B cell (primary cell): Measurements from ENCODE around the gene PNPLA6. TPM values are rescaled to one million over a fixed set of nuclear protein-coding genes. Genes with fewer than 3 reads are reported as not detected.

Experiments used
- ATAC-seq: fragments of 200-7000 bp; cut with Tn5 transposase; one replicate; pipeline ENCODE4 v1.10.0; 2021; ENCODE audit warnings: low read depth, mild to moderate bottlenecking, moderate number of reproducible peaks, moderate library complexity
- CTCF ChIA-PET: fragments of 350-600 bp; sonication (Branson Sonifier 250); formaldehyde crosslinking; loops from one replicate; lab custom pipeline; 2021; ENCODE audit warnings: antibody characterized with exemption, inconsistent platforms; lab: Charles Lee
- POLR2A ChIA-PET: fragments of 350-600 bp; sonication (Branson Sonifier 250); formaldehyde crosslinking; loops from one replicate; lab custom pipeline; 2021; ENCODE audit warnings: antibody characterized with exemption; lab: Charles Lee
- DNase-seq: peaks from one replicate; pipeline ENCODE4 v3.0.0; 2013
- H2AFZ ChIP-seq: 2 replicates; pipeline ENCODE4 v1.6.1; 2012; ENCODE audit warnings: mild to moderate bottlenecking, low read depth, low read length; ENCODE audit not compliant: insufficient read depth, poor library complexity, severe bottlenecking
- H3K27ac ChIP-seq, 2 donors: 1 replicate in 1 of 2; 2 replicates in 1 of 2; pipeline ENCODE4 v1.5.1; 2012 to 2013; ENCODE audit warnings: low read length in 2 of 2, mild to moderate bottlenecking in 2 of 2, moderate library complexity in 1 of 2
- H3K27me3 ChIP-seq, 4 experiments: fragments of 200-600 bp in 1 of 4; sonication (generic) in 1 of 4; replicated peaks in 1 of 4; 1 replicate in 2 of 4; 2 replicates in 2 of 4; pipeline versions ENCODE4 v1.6.1 to v1.7.0; 2013 to 2016; ENCODE audit warnings: low read length in 3 of 4, mild to moderate bottlenecking in 2 of 4, mixed read lengths in 1 of 4, moderate library complexity in 1 of 4; ENCODE audit not compliant: insufficient read depth in 4 of 4, control insufficient read depth in 3 of 4; ENCODE audit errors: control extremely low read depth in 1 of 4
- H3K36me3 ChIP-seq, 2 experiments: replicated peaks in 1 of 2; 1 replicate in 1 of 2; 2 replicates in 1 of 2; pipeline versions ENCODE4 v1.6.1 to v1.7.1; 2013; ENCODE audit warnings: low read length in 1 of 2; ENCODE audit not compliant: insufficient read depth in 2 of 2, control insufficient read depth in 1 of 2; ENCODE audit errors: control extremely low read depth in 1 of 2, extremely low read depth in 1 of 2
- H3K4me1 ChIP-seq, 2 donors: fragments of 200-600 bp in 1 of 2; sonication (generic) in 1 of 2; 1 replicate in 1 of 2; 2 replicates in 1 of 2; pipeline versions ENCODE4 v1.5.1 to v1.6.1; 2013 to 2017; ENCODE audit warnings: low read length in 2 of 2; ENCODE audit not compliant: control insufficient read depth in 2 of 2, insufficient read depth in 2 of 2
- H3K4me2 ChIP-seq: replicated peaks from 2 replicates; pipeline ENCODE3; 2012; ENCODE audit warnings: mild to moderate bottlenecking, low read depth, low read length; ENCODE audit not compliant: poor library complexity, severe bottlenecking
- H3K4me3 ChIP-seq, 5 experiments: fragments of 200-600 bp in 1 of 5; sonication (generic) in 1 of 5; 1 replicate in 3 of 5; 2 replicates in 2 of 5; pipeline versions ENCODE4 v1.5.1 to v1.7.0; 2011 to 2016; ENCODE audit warnings: low read length in 4 of 5, mild to moderate bottlenecking in 4 of 5, low read depth in 2 of 5, control low read depth in 1 of 5, moderate library complexity in 1 of 5; ENCODE audit not compliant: insufficient read depth in 1 of 5; ENCODE audit errors: control extremely low read depth in 1 of 5, extremely low read depth in 1 of 5
- H3K79me2 ChIP-seq: fragments of 200-600 bp; sonication (generic); one replicate; pipeline ENCODE4 v1.6.0; 2016; ENCODE audit warnings: low read length; ENCODE audit not compliant: control insufficient read depth, insufficient read depth
- H3K9ac ChIP-seq: fragments of 200-600 bp; sonication (generic); 2 replicates; pipeline ENCODE4 v1.6.1; 2017; ENCODE audit warnings: mild to moderate bottlenecking, low read length, moderate library complexity
- H3K9me3 ChIP-seq, 3 donors: one replicate each; pipeline versions ENCODE4 v1.6.1 to v1.7.1; 2013; ENCODE audit warnings: low read length in 2 of 3; ENCODE audit not compliant: control insufficient read depth in 2 of 3, insufficient read depth in 1 of 3; ENCODE audit errors: control extremely low read depth in 1 of 3
- H4K20me1 ChIP-seq: 2 replicates; pipeline ENCODE4 v1.6.0; 2012; ENCODE audit warnings: mild to moderate bottlenecking, low read length; ENCODE audit not compliant: insufficient read depth, control insufficient read depth, poor library complexity, severe bottlenecking
- H3K27ac Mint-ChIP-seq: one replicate; pipeline ENCODE4 v1.8.0; 2021; ENCODE audit warnings: mixed read lengths
- H3K27me3 Mint-ChIP-seq: one replicate; pipeline ENCODE4 v1.8.0; 2021; ENCODE audit warnings: mixed read lengths
- H3K4me1 Mint-ChIP-seq: one replicate; pipeline ENCODE4 v1.8.0; 2021; ENCODE audit warnings: mixed read lengths
- H3K4me3 Mint-ChIP-seq: one replicate; pipeline ENCODE4 v1.8.0; 2021; ENCODE audit warnings: mixed read lengths
- H3K9me3 Mint-ChIP-seq: one replicate; pipeline ENCODE4 v1.8.0; 2022; ENCODE audit warnings: mixed read lengths; ENCODE audit not compliant: insufficient read depth
- CTCF ChIP-seq: fragments of 200-600 bp; IDR thresholded peaks from one replicate; pipeline ENCODE4 v1.8.0; 2022; ENCODE audit warnings: antibody characterized with exemption, mild to moderate bottlenecking
- EZH2 ChIP-seq: IDR thresholded peaks from 2 replicates; pipeline ENCODE4 v1.6.1; 2012; ENCODE audit warnings: borderline replicate concordance, low read depth, mild to moderate bottlenecking, moderate library complexity, low read length; ENCODE audit not compliant: insufficient read depth, poor library complexity, severe bottlenecking
- WGBS: methylation state at CpG from one replicate; pipeline ENCODE4 v1.1.5; 2013; ENCODE audit warnings: missing lambda C conversion rate; ENCODE audit not compliant: insufficient coverage; 5-methylcytosine and 5-hydroxymethylcytosine counted together
- intact Hi-C: fragments of 100-400 bp; cut with micrococcal nuclease; formaldehyde crosslinking; loops from one replicate; pipeline ENCODE4 v1.10.0; 2022
- polyA plus RNA-seq: library from polyadenylated mRNA; depleted of rRNA; stranded (reverse); fragments of >200 nt; gene quantifications from 2 replicates; pipeline ENCODE4 v1.2.3, GENCODE V29; 2012
- total RNA-seq, 2 donors: library from RNA; stranded (reverse); fragments of 120-200 nt in 1 of 2; gene quantifications; 1 replicate in 1 of 2; 2 replicates in 1 of 2; pipeline versions ENCODE4 v1.2.3 to v1.2.4, GENCODE V29; 2013 to 2022

PNPLA6 gene
- total and polyA plus RNA-seq, 2 donors (not counting 1 experiment from before 2014, with no cell fraction given), result 102 to 149 TPM

DNA sequence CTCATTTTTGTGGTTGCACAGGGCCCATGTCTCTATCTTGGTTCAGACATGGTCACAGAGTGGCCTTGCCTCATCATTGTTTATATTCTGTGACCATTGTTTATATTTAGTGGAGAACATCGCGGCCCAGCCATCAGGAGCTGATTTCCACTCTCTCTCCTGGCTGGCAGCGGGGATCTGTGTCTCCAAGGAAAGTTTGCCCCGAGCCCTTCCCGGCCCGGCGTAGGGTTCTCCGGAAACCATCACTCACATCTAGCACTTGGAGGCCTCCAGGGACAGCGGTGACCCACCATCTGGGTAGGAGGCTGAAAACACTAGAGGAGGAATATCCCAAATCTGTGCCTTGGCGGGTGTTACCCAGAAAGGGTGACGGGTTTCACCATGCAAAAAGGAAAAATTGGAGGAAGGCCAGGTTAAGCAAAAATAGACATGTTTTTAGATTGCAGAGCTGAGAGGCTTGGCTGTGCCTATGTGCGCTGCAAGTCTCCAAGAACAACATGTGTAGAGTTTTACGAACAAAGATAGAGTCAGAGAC, 20.3 kb upstream of the PNPLA6 start:
- Histone ChIP-seq H3K36me3 (no peaks in the 10 kb centered on the region), H3K4me1 (peaks cover 9 to 14% of the 10 kb centered on the region in 2 donors), H3K27me3 (no peaks in the 10 kb centered on the region), H4K20me1 (no peaks in the 10 kb centered on the region), H3K4me2 (peak overlapping the region; percentile 92), H3K9ac (peak overlapping the region; percentile 60), H3K9me3 (no peaks in the 10 kb centered on the region), H2AFZ (peak overlapping the region; percentile 100), H3K4me3 (peak overlapping the region in 1 of 5 experiments; percentile 57), H3K27ac (no peak overlapping the region), H3K79me2 (peaks cover 4% of the 10 kb centered on the region)
- DNase-seq (no peak), ATAC-seq (no peak)
- intact Hi-C loops, result no loop called here
- ChIA-PET CTCF (interaction anchor here (0.6 kb wide), 1 partner anchor 21 kb away, joined by 3 read pairs; no protein-coding TSS in a partner anchor), POLR2A (interaction anchor here (0.5 to 1.6 kb wide), 2 partner anchors 17 to 810 kb away, joined by 3 to 4 read pairs; no protein-coding TSS in a partner anchor)
- no peaks in the 10 kb centered on the region for H3K9me3 Mint-ChIP-seq
- H3K4me1 Mint-ChIP-seq, result peaks cover 12% of the 10 kb centered on the region
- peak overlapping the region; percentile 73 for H3K4me3 Mint-ChIP-seq
- peak overlapping the region; percentile 3 for H3K27ac Mint-ChIP-seq
- WGBS, result 97% methylated on average over 8 of the region's 13 CpGs
- H3K27me3 Mint-ChIP-seq, result peaks cover 14% of the 10 kb centered on the region
- no peak for TF ChIP-seq EZH2
- TF ChIP-seq CTCF, result no peak

- ChIA-PET POLR2A (interaction anchor here (1.6 kb wide), 1 partner anchor 16 kb away, joined by 4 read pairs; no protein-coding TSS in a partner anchor), CTCF (interaction anchor here (0.6 kb wide), 1 partner anchor 21 kb away, joined by 3 read pairs; no protein-coding TSS in a partner anchor)
- Mint-ChIP-seq H3K9me3 (no peaks in the 10 kb centered on the region), H3K27me3 (peaks cover 11% of the 10 kb centered on the region), H3K4me1 (peaks cover 12% of the 10 kb centered on the region), H3K4me3 (peak within 1 kb of the TSS; percentile 82), H3K27ac (peak within 1 kb of the TSS; percentile 46)
- Histone ChIP-seq H3K27ac (no peak within 1 kb of the TSS), H3K9ac (peak within 1 kb of the TSS; percentile 60), H3K4me2 (peak within 1 kb of the TSS; percentile 92), H3K9me3 (no peaks in the 10 kb centered on the region), H3K79me2 (peaks cover 4% of the 10 kb centered on the region), H3K4me3 (peak within 1 kb of the TSS in 4 of 5 experiments; percentile 31 to 57 (median 47)), H3K36me3 (no peaks in the 10 kb centered on the region), H2AFZ (peak within 1 kb of the TSS; percentile 100), H4K20me1 (no peaks in the 10 kb centered on the region), H3K27me3 (no peaks in the 10 kb centered on the region), H3K4me1 (peaks cover 9 to 14% of the 10 kb centered on the region in 2 donors)
- ATAC-seq, result peak; percentile 98
- 2% methylated on average over 33 of the region's 33 CpGs for WGBS
- intact Hi-C loops, result loop anchor here (2.0 kb wide), 1 partner anchor 19 kb away; the partner anchor contains the start of gene PNPLA6
- DNase-seq, result peak; percentile 63
- TF ChIP-seq CTCF (no peak), EZH2 (no peak)
Observed at GRCh38 chr19:7515645-7516151, 19.8 kb upstream of the PNPLA6 start, which contains the start of gene ZNF358. Gene ZNF358, plus strand, starts transcription at chr19:7516103. Its CDS starts 3,140 bp downstream, at chr19:7519243.
